Parathyroid adenoma (tissue), 2 donors: Measurements from ENCODE around the gene SURF6.

Source experiments
- H2AFZ ChIP-seq: fragments of 300-600 bp; sonication (generic); one replicate; pipeline ENCODE4 v1.7.0; 2017; ENCODE audit warnings: antibody characterized with exemption, mild to moderate bottlenecking
- H3K27ac ChIP-seq: fragments of 300-600 bp; sonication (generic); one replicate; pipeline ENCODE4 v1.7.0; 2017
- H3K27me3 ChIP-seq: fragments of 300-600 bp; sonication (generic); one replicate; pipeline ENCODE4 v1.7.0; 2017; ENCODE audit warnings: low read length; ENCODE audit not compliant: control insufficient read depth, insufficient read depth
- H3K36me3 ChIP-seq: fragments of 300-600 bp; sonication (generic); one replicate; pipeline ENCODE4 v1.7.0; 2017; ENCODE audit warnings: low read length; ENCODE audit not compliant: control insufficient read depth, insufficient read depth
- H3K4me1 ChIP-seq: fragments of 300-600 bp; sonication (generic); one replicate; pipeline ENCODE4 v1.7.0; 2017; ENCODE audit warnings: control low read depth
- H3K4me2 ChIP-seq: fragments of 300-600 bp; sonication (generic); one replicate; pipeline ENCODE4 v1.7.0; 2017; ENCODE audit warnings: low read length
- H3K4me3 ChIP-seq: fragments of 300-600 bp; sonication (generic); one replicate; pipeline ENCODE4 v1.7.0; 2017; ENCODE audit warnings: low read depth, low read length
- H3K79me2 ChIP-seq: fragments of 300-600 bp; sonication (generic); one replicate; pipeline ENCODE4 v1.7.0; 2017; ENCODE audit warnings: control low read depth
- H3K9ac ChIP-seq: fragments of 300-600 bp; sonication (generic); one replicate; pipeline ENCODE4 v1.7.0; 2017; ENCODE audit warnings: mild to moderate bottlenecking
- H3K9me3 ChIP-seq: fragments of 300-600 bp; sonication (generic); one replicate; pipeline ENCODE4 v1.7.0; 2017; ENCODE audit warnings: low read length; ENCODE audit not compliant: control insufficient read depth
- TF ChIP-seq, protein P1 (sequence below): fragments of 300-600 bp; sonication (generic); IDR thresholded peaks from one replicate; pipeline ENCODE4 v1.7.0; 2017; ENCODE audit warnings: antibody characterized with exemption, mild to moderate bottlenecking
- donor health status: primary hyperparathyroidism.

The SURF6 gene

DNA sequence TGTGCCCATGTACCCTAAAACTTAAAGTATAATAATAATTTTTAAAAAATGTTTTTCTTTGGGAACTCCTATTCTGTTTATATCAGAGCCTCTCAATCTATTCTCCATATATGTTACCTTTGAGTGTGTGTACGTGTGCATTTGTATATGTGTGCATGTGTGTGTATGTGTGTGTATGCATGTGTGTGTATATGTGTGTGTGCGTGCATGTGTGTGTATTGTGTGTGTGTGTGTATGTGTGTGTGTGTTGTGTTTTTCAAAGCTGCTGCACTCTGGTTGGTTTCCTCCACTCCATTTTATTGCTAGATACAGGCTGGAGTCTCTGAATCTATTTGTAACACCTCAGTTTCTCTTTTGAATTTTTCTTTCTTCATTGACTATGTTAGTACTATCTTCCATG, 20.0 kb downstream of the SURF6 start:
- H3K4me3 ChIP-seq, result no peak overlapping the region
- TF ChIP-seq, protein P1, sequence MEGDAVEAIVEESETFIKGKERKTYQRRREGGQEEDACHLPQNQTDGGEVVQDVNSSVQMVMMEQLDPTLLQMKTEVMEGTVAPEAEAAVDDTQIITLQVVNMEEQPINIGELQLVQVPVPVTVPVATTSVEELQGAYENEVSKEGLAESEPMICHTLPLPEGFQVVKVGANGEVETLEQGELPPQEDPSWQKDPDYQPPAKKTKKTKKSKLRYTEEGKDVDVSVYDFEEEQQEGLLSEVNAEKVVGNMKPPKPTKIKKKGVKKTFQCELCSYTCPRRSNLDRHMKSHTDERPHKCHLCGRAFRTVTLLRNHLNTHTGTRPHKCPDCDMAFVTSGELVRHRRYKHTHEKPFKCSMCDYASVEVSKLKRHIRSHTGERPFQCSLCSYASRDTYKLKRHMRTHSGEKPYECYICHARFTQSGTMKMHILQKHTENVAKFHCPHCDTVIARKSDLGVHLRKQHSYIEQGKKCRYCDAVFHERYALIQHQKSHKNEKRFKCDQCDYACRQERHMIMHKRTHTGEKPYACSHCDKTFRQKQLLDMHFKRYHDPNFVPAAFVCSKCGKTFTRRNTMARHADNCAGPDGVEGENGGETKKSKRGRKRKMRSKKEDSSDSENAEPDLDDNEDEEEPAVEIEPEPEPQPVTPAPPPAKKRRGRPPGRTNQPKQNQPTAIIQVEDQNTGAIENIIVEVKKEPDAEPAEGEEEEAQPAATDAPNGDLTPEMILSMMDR, result no peak
- H3K4me2 ChIP-seq, result no peak overlapping the region
- no peak overlapping the region for H3K27ac ChIP-seq
- H3K4me1 ChIP-seq, result no peaks in the 10 kb centered on the region
- H3K27me3 ChIP-seq, result no peaks in the 10 kb centered on the region
- H2AFZ ChIP-seq, result no peak overlapping the region
- no peaks in the 10 kb centered on the region for H3K9me3 ChIP-seq
- H3K79me2 ChIP-seq, result no peaks in the 10 kb centered on the region
- no peak overlapping the region for H3K9ac ChIP-seq
- no peaks in the 10 kb centered on the region for H3K36me3 ChIP-seq

DNA sequence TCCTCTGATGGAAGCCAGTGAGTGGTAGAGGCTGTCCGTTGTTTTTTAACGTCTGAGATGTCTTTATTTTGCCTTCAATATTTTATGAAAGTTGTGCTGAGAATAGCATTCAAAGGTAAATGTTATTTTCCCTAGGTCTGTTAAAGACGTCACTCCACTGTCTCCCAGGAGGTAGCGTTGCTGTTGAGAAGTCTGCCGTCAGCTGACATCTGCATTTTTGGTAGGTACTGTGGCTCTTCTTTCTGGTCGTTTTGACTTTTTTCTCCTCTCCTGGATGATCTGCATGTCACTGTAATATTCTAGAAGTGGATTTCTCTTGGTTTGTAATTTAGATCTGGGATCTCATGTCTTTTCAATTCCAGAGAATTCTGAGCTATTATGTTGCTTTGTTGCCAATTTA, 26.4 kb downstream of the SURF6 start:
- Histone ChIP-seq H3K36me3 (no peaks in the 10 kb centered on the region), H3K79me2 (no peaks in the 10 kb centered on the region), H3K4me2 (no peak overlapping the region), H3K4me1 (no peaks in the 10 kb centered on the region), H3K27ac (no peak overlapping the region), H3K9me3 (no peaks in the 10 kb centered on the region), H3K9ac (no peak overlapping the region), H3K4me3 (no peak overlapping the region), H3K27me3 (no peaks in the 10 kb centered on the region), H2AFZ (no peak overlapping the region)
- TF ChIP-seq, protein P1, result no peak

DNA sequence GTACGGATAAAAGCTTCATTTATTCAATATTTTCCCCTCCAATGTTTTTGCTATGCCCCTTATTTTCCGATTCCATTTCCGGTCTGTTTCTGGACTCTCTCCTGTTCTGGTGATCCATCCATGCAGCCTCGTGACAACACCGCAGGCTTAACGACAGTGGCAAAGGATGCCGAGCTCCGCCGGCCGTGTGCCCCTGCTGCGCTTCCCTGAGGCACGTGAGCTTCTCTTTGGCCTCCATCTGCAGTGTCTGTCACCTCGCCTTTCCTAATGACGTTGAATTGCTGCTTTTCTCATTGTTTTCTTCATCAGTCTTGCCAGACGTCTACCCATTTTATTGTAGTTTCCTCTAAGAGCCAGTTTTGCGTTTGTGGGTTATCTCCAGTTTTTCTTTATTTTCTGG, 28.7 kb downstream of the SURF6 start:
- no peak overlapping the region for H3K4me2 ChIP-seq
- H3K4me3 ChIP-seq, result no peak overlapping the region
- no peaks in the 10 kb centered on the region for H3K9me3 ChIP-seq
- H3K9ac ChIP-seq, result no peak overlapping the region
- H3K36me3 ChIP-seq, result no peaks in the 10 kb centered on the region
- TF ChIP-seq, protein P1, result no peak
- H3K27ac ChIP-seq, result no peak overlapping the region
- H3K27me3 ChIP-seq, result no peaks in the 10 kb centered on the region
- H3K79me2 ChIP-seq, result no peaks in the 10 kb centered on the region
- no peak overlapping the region for H2AFZ ChIP-seq
- H3K4me1 ChIP-seq, result no peaks in the 10 kb centered on the region

DNA sequence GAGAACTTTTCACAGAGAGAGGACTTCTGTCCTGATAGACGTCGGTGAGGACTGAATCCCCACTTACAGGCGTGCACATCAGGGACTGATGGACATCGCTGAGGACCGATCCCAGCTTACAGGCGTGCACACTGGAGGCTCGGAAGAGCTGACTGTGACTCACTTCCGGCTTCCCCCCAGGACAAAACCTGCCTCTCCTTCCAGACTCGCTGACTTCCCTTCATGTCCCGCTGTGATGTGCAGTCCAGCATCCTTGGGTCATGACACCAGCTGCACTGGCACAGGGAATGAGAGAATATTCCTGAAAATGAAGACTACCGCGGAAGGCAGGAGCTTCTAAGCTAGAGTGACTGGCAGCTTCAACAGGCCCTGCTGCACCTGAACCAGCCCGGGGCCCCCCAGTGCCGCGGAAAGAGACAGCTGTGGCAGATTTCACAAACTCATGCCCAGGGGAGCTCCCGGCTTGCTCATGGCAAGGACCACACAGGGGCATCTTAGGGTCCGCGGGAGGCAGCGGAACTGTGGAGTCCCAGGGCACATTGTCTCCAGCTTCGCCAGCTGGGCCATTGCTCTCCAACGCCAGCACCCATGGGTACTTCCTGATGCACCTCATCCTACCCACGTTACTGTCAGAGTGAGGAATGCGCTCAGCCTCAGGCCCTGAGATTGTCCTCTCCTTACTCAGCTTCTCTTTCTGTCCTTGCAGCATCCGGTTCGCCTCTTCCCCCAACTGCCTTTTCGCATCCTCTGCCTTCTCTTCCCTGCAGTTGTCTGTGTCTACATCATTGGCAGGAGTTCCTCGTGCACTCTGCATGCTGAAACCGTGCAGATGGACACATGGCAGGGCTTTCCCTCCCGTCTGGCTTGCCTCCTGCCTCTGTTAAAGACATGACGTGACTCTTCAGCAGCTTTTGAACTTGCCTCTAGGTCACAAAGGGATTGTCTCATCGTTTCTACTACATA, 29.5 kb downstream of the SURF6 start:
- TF ChIP-seq, protein P1, result no peak
- Histone ChIP-seq H3K79me2 (no peaks in the 10 kb centered on the region), H3K4me2 (no peak overlapping the region), H2AFZ (no peak overlapping the region), H3K27ac (no peak overlapping the region), H3K27me3 (no peaks in the 10 kb centered on the region), H3K4me3 (no peak overlapping the region), H3K4me1 (no peaks in the 10 kb centered on the region), H3K9ac (no peak overlapping the region), H3K9me3 (no peaks in the 10 kb centered on the region), H3K36me3 (no peaks in the 10 kb centered on the region)

DNA sequence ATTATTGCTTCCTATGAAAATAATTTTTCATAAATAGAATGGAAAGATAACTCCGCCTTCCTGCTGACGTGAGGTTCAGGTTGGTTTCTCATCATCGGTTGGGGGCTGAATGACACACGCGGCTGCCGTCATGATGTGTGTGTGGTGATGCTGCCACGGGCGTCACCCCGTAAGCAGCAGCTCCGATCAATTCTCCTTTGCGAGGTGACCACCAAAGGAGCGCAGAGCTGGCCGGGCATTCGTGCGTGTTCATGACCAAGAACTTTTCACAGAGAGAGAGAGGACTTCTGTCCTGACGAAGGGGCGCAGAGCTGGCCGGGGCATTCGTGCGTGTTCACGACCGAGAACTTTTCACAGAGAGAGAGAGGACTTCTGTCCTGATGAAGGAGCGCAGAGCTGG, 30.3 kb downstream of the SURF6 start:
- Histone ChIP-seq H3K9me3 (no peaks in the 10 kb centered on the region), H3K27me3 (no peaks in the 10 kb centered on the region)
- TF ChIP-seq, protein P1, result no peak

More for the DNA sequence above, 30.3 kb downstream of the SURF6 start:
- Histone ChIP-seq H3K36me3 (no peaks in the 10 kb centered on the region), H3K79me2 (no peaks in the 10 kb centered on the region), H3K4me1 (no peaks in the 10 kb centered on the region), H3K27ac (no peak overlapping the region), H2AFZ (no peak overlapping the region), H3K4me2 (no peak overlapping the region), H3K9ac (no peak overlapping the region), H3K4me3 (no peak overlapping the region)
